ENCODE data around the gene PYROXD2. TPM values are rescaled to one million over a fixed set of nuclear protein-coding genes. Genes with fewer than 3 reads are reported as not detected.
"Not testable (repeated sequence)": the region's sequence is repeated elsewhere in the genome, so short reads cannot be mapped to it uniquely, and the experiment has no call there.

The PYROXD2 gene
- total RNA-seq, 2 donors from 2014 or later, result 5.9 to 9.4 TPM

- no peaks in the 10 kb centered on the region for H3K36me3 ChIP-seq
- no peaks in the 10 kb centered on the region for H3K27me3 ChIP-seq
- DNase-seq, result no peak
- TF ChIP-seq CTCF (IDR thresholded peaks at IDR 0.05), result no peak
- H3K4me3 ChIP-seq, result no peak overlapping the region
- no peak overlapping the region for H3K9ac ChIP-seq (ENCODE audit: low read depth in 2 of 2, low read length in 2 of 2)
- intact Hi-C loops (cut with DNase I), result no loop called here
- no peaks in the 10 kb centered on the region for H3K9me3 ChIP-seq
- H3K4me1 ChIP-seq, result no peaks in the 10 kb centered on the region
- no peak overlapping the region for H3K27ac ChIP-seq
These were observed 30.4 kb downstream of the PYROXD2 start for GRCh38 chr10:98384531-98385133.

- Histone ChIP-seq H3K4me1 (no peaks in the 10 kb centered on the region), H3K36me3 (no peaks in the 10 kb centered on the region), H3K9me3 (no peaks in the 10 kb centered on the region), H3K9ac (ENCODE audit: low read depth in 2 of 2, low read length in 2 of 2) (no peak overlapping the region), H3K27me3 (no peaks in the 10 kb centered on the region), H3K4me3 (no peak overlapping the region), H3K27ac (no peak overlapping the region)
- intact Hi-C loops (cut with DNase I), result no loop called here
- no peak for DNase-seq
- TF ChIP-seq CTCF (IDR thresholded peaks at IDR 0.05), result no peak
These were observed 31.1 kb downstream of the PYROXD2 start for GRCh38 chr10:98383869-98384268.

GRCh38 chr10:98383134-98383667 is 31.8 kb downstream of the PYROXD2 start:
- intact Hi-C loops (cut with DNase I); H3K4me3 ChIP-seq; H3K27ac ChIP-seq; H3K27me3 ChIP-seq; H3K36me3 ChIP-seq; DNase-seq; H3K4me1 ChIP-seq; H3K9me3 ChIP-seq: not testable (repeated sequence)
- peak overlapping the region in 1 of 2 donors; percentile 12 for H3K9ac ChIP-seq (ENCODE audit: low read depth in 2 of 2, low read length in 2 of 2)

- Histone ChIP-seq H3K27me3 (no peaks in the 10 kb centered on the region), H3K4me1 (no peaks in the 10 kb centered on the region), H3K4me3 (no peak overlapping the region), H3K9ac (ENCODE audit: low read depth in 2 of 2, low read length in 2 of 2) (peak overlapping the region in 1 of 2 donors; percentile 12), H3K36me3 (no peaks in the 10 kb centered on the region), H3K27ac (no peak overlapping the region), H3K9me3 (no peaks in the 10 kb centered on the region)
- DNase-seq, result no peak
- TF ChIP-seq CTCF (IDR thresholded peaks at IDR 0.05), result no peak
- intact Hi-C loops (cut with DNase I), result no loop called here
These were observed 32.3 kb downstream of the PYROXD2 start for GRCh38 chr10:98382691-98383101.

- no peaks in the 10 kb centered on the region for H3K36me3 ChIP-seq
- no peak overlapping the region for H3K9ac ChIP-seq (ENCODE audit: low read depth in 2 of 2, low read length in 2 of 2)
- H3K27ac ChIP-seq, result no peak overlapping the region
- no peaks in the 10 kb centered on the region for H3K4me1 ChIP-seq
- no peaks in the 10 kb centered on the region for H3K27me3 ChIP-seq
- no peak for TF ChIP-seq CTCF (IDR thresholded peaks at IDR 0.05)
- no peaks in the 10 kb centered on the region for H3K9me3 ChIP-seq
- H3K4me3 ChIP-seq, result no peak overlapping the region
- intact Hi-C loops (cut with DNase I), result no loop called here
- DNase-seq, result no peak
These were observed 34.3 kb downstream of the PYROXD2 start for GRCh38 chr10:98380493-98381339.

GRCh38 chr10:98378722-98379121 is 36.3 kb downstream of the PYROXD2 start:
- no peaks in the 10 kb centered on the region for H3K27me3 ChIP-seq
- no peak overlapping the region for H3K9ac ChIP-seq (ENCODE audit: low read depth in 2 of 2, low read length in 2 of 2)
- H3K27ac ChIP-seq, result no peak overlapping the region
- intact Hi-C loops (cut with DNase I), result no loop called here
- no peak for TF ChIP-seq CTCF (IDR thresholded peaks at IDR 0.05)
- H3K4me1 ChIP-seq, result no peaks in the 10 kb centered on the region
- no peak overlapping the region for H3K4me3 ChIP-seq
- no peaks in the 10 kb centered on the region for H3K36me3 ChIP-seq
- no peaks in the 10 kb centered on the region for H3K9me3 ChIP-seq
- DNase-seq, result no peak

Data from colonic mucosa (tissue), 4 donors.